HS-5 (cell line): Measurements from ENCODE around the gene CDAN1.

Source experiments
- DNase-seq: peaks from one replicate; pipeline ENCODE4 v3.0.0-alpha.2; 2012; ENCODE audit warnings: low read depth

The CDAN1 gene

GRCh38 chr15:42733027-42733426 lies 3.9 kb downstream of the CDAN1 start:
- no peak for DNase-seq

GRCh38 chr15:42732095-42732827 lies 4.7 kb downstream of the CDAN1 start:
- DNase-seq: no peak

GRCh38 chr15:42731461-42731860 lies 5.5 kb downstream of the CDAN1 start:
- DNase-seq: no peak

DNA sequence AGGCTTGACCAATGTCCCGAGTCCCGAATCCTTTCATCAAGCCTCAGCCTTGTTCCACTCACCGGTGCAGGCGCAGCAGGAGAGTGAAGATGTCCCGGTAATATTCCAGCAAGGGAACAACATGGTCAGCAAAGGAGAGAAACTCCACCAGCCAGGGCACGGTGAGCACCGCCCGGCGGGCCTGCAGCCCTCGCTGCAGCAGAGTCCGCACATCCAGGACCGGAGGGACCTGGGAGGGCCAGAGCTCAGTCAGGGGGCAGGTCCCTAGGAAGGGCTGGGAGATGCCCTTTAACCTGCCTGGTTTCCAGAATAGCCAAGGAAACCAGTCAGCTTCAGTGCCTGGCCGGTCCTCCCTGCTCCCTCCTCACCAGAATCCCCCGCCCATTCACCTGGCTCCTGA lies 6.4 kb downstream of the CDAN1 start:
- DNase-seq: no peak

GRCh38 chr15:42730135-42730534 lies 6.8 kb downstream of the CDAN1 start:
- no peak for DNase-seq

DNA sequence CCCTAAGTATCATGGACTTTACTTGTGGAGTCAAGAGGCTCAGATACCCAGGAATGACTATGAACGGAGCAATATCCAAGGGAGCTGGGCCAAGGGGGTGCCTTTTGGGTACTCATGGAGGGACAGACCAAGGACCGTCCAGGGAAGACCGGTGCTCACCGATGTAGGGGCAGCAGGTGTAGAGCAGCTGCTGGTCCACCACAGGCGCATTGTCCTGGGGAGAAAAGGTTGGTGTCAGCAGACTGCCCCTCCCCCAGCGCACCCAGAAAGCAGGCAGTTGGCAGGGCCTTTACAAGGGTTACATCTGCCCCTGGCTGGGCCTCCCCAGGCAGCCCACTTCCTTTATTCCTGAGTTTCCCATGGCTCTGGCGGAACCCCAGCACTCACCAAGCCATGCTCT lies 7.5 kb downstream of the CDAN1 start:
- DNase-seq: no peak

DNA sequence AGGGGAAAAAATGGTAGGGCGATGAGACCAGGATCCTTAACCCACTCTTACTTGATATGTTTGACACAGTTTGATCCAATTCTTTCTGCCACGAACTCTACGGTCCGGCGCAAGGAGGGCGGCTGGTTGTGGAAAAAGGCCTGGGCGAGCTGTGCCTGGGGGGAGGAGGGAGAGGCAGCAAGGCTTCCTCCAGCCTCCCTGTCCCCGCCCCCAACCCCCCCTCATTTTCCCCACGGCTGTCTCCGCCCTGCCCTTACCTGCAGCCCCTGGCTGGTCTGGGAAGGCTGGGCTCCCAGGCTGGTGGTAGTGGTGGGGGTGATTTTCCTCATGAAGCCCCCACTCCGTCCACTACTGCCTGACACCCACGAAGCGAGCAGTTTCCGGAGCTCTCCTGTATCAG lies 8.0 kb downstream of the CDAN1 start:
- DNase-seq: no peak

GRCh38 chr15:42728560-42728959 lies 8.4 kb downstream of the CDAN1 start:
- DNase-seq: no peak

DNA sequence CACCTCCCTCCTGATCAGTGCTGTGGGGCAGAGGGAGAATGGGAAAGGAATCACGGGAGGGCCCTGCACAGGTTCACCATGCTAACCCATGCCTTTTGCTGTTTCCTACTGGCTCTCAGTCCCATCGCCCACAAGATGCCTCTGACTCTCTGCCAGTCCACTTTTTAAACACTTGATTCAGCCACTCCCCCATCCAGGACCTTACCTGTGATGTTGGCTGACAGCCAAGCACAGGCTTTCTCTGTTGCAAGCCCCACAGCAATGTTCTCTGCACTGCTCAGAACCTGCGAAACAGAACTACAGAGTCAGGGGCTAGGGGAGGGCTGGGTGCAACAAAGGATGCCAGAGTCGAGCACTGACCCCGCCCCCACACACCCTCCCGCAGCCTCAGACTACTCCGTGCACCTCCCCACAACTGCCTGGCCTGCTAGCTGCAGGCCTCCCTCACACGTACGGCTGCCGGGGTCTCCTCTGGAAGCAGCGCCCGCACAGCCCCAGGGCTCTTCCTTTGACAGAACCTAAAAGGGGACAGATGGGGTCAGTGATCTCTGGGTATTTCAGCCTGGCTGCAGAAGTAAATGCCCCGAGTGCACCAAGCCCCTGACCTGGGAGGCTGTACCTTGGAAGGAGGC lies 9.1 kb downstream of the CDAN1 start:
- no peak for DNase-seq

DNA sequence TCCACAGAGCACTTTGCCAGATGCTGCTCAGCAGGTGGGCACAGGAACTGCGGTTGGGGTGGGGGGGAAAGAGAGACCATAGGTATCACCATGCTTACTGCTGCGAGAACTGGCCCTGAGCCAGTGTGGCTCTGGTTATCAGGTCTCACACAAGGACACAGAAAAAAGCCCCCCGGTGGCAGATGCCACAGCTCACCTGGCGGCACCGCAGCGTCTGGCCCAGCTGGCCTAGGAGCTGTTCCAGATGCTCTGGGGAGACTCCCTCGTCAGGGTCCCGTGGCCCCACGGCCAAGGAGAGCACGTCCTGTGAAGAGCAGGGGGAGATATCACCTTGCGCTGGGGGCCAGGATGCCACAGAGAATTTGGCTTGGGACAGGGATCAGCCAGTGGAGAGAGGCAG lies 10.8 kb downstream of the CDAN1 start:
- DNase-seq: no peak

GRCh38 chr15:42725331-42725903 lies 11.5 kb downstream of the CDAN1 start:
- no peak for DNase-seq

DNA sequence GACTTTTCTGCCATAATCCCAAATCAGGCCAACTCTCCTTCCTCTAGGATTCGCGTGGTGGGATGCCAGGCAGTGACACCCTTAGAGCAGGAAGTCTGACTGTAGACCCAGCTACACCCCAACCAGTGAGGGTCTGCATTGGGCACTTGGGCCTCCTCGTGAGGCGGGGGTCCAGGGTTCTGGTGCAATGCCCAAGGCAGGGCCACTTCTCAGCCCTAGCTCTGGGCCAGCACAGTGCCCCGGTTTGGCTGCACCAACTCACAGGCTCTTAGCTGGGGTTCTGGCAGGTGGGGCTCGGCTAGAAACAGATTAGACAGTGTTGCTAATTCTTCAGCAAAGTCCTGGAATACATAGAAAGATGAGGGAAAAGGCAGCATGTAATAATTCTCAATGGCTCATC lies 12.7 kb downstream of the CDAN1 start:
- DNase-seq: no peak

GRCh38 chr15:42723068-42723467 lies 13.9 kb downstream of the CDAN1 start:
- DNase-seq: no peak

DNA sequence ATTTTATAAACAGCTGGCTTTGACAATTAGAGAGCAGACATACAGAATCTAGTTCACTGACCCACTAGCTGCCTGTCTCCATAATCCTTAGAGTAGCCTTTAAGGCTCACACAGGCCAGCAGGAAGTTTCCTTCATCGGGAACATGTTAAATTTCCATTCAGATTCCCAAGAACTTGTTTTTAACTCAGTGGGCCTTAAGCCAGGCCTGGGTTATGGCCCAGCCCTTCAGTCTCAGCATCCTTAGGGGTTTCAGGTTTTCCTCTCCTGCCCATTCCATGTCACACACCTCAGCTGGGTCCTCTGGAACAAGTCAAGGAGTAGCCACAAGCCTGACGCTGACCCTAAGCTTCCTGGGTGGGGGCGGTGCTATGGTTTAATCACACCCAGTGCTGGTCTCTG lies 15.0 kb downstream of the CDAN1 start:
- no peak for DNase-seq

DNA sequence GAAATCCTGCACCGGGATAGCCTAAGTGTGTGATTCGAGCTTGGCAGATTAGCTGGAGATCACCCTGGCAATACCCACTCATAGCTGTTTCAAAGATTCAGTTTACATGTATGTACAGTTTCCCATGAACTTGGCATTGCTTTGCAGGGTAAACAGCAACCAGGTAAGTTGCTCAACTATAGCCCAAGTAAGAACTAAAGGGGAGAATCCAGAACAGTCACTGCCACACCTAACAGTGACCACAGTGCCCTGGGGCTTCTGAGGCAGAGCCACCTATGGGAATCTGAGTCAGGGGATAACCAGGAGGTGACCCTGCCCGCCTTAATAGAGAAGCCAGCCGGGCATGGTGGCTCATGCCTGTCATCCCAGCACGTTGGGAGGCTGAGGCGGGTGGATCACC lies 15.9 kb downstream of the CDAN1 start:
- no peak for DNase-seq

DNA sequence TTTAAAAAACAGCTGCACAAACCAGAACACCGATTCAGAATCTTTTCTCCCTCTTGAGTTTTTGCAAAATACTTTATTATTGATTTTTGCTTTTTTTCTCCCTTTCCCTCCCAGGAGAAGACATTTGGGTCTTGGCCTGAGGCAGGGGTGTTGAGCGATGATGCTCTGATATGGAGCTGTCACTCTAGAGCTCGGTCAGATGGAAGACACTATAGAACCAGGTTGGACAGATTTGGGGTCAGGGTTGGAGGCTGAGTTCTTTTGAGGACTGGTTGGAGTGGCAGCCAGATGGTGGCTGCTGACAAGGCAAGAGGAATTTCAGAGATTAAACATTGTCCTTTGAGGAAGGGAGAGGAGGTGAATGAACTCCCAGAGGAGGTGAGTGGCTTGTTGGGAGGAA lies 16.9 kb downstream of the CDAN1 start:
- no peak for DNase-seq

- DNase-seq: no peak
Measured at GRCh38 chr15:42719043-42719442, 17.9 kb downstream of the CDAN1 start.

- no peak for DNase-seq
Measured at GRCh38 chr15:42716626-42717025, 20.3 kb downstream of the CDAN1 start.

- DNase-seq: no peak
Measured at GRCh38 chr15:42716125-42716524, 20.8 kb downstream of the CDAN1 start.

DNA sequence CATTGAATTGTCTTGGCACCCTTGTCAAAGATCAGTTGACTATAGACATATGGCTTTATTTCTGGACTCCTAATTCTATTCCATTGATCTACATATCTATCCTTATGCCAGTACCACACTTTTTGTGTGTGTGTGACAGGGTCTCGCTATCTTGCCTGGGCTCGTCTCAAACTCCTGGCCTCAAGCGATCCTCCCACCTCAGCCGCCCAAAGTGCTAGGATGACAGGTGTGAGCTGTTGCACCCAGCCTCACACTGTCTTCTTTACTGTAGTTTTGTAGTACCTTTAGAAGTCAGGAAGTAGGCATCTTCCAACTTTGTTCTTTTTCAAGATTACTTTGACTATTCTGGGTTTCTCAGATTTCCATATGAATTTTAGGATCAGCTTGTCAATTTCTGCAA lies 24.3 kb downstream of the CDAN1 start:
- no peak for DNase-seq

- DNase-seq: no peak
Measured at GRCh38 chr15:42711746-42712145, 25.2 kb downstream of the CDAN1 start.

DNA sequence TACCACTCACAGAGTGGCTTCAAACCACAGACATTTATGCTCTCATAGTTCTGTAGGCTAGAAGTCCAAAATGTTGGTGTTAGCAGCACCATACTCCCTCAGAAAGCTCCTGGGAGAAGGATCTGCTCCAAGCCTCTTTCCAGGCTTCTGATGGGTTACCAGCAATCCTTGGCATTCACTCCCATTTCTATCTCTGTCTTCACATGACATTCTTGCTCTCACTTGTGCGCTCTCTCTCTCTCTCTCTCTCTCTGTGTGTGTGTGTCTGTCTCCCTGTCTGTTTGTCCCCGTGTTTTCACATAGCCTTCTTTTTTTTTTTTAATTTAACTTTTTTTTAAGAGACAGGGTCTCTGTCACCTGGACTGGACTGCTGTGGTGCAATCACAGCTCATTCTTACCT lies 26.3 kb downstream of the CDAN1 start:
- DNase-seq: no peak

GRCh38 chr15:42707873-42708544 lies 28.9 kb downstream of the CDAN1 start:
- DNase-seq: no peak
